SK-N-SH (cell line): ENCODE measurements around the gene OR2T6. TPM values are rescaled to one million over a fixed set of nuclear protein-coding genes. Genes with fewer than 3 reads are reported as not detected.
"Not testable (repeated sequence)": the region's sequence is repeated elsewhere in the genome, so short reads cannot be mapped to it uniquely, and the experiment has no call there.

Source experiments
- CTCF ChIA-PET: fragments of 300-600, 350-600 bp; formaldehyde crosslinking; extraction: SDS; loops from one replicate; lab custom pipeline; 2021; lab: Yijun Ruan, JAX
- POLR2A ChIA-PET: fragments of 350-600 bp; sonication (Branson Sonifier 250); formaldehyde crosslinking; extraction: SDS; loops from one replicate; lab custom pipeline; 2020; ENCODE audit warnings: antibody characterized with exemption, inconsistent platforms; lab: Yijun Ruan, JAX
- DNase-seq: peaks from one replicate; pipeline ENCODE4 v3.0.0; 2012
- H2AFZ ChIP-seq: fragments of 200-600 bp; sonication (generic); 2 replicates; pipeline ENCODE4 v1.8.1; 2016; ENCODE audit warnings: antibody characterized with exemption, mild to moderate bottlenecking, low read depth
- H3F3A ChIP-seq: fragments of 200-600 bp; sonication (generic); replicated peaks from 2 replicates; pipeline ENCODE3; 2016; ENCODE audit warnings: antibody characterized with exemption, mild to moderate bottlenecking; ENCODE audit not compliant: insufficient read depth
- H3K27ac ChIP-seq, 2 experiments: fragments of 200-500 bp in 1 of 2; fragments of 200-600 bp in 1 of 2; sonication (Bioruptor generic) in 1 of 2; sonication (generic), shearing (Covaris generic) in 1 of 2; 2 replicates each; pipeline versions ENCODE4 v1.5.1 to v1.6.1; 2014 to 2016; ENCODE audit warnings: low read depth in 2 of 2, inconsistent platforms in 1 of 2, low read length in 1 of 2, mild to moderate bottlenecking in 1 of 2, mixed read lengths in 1 of 2
- H3K27me3 ChIP-seq: fragments of 200-600 bp; sonication (generic), shearing (Covaris generic); 2 replicates; pipeline ENCODE4 v1.6.1; 2016; ENCODE audit warnings: mixed run types; ENCODE audit not compliant: insufficient read depth
- H3K36me3 ChIP-seq, 2 experiments: fragments of 200-500 bp in 1 of 2; fragments of 200-600 bp in 1 of 2; sonication (Bioruptor generic) in 1 of 2; sonication (generic) in 1 of 2; replicated peaks in 1 of 2; 2 replicates each; pipeline versions ENCODE3 to v1.5.1; 2014 to 2016; ENCODE audit warnings: low read length in 1 of 2, mild to moderate bottlenecking in 1 of 2; ENCODE audit not compliant: insufficient read depth in 2 of 2, control insufficient read depth in 1 of 2
- H3K4me1 ChIP-seq, 2 experiments: fragments of 200-500 bp in 1 of 2; fragments of 200-600 bp in 1 of 2; sonication (Bioruptor generic) in 1 of 2; sonication (generic), shearing (Covaris generic) in 1 of 2; 2 replicates each; pipeline versions ENCODE4 v1.5.1 to v1.6.1; 2014 to 2016; ENCODE audit warnings: low read depth in 1 of 2, low read length in 1 of 2, mixed run types in 1 of 2; ENCODE audit not compliant: insufficient read depth in 2 of 2, control insufficient read depth in 1 of 2
- H3K4me2 ChIP-seq: fragments of 200-600 bp; sonication (generic), shearing (Covaris generic); 2 replicates; pipeline ENCODE4 v1.6.1; 2017; ENCODE audit warnings: mixed run types
- H3K4me3 ChIP-seq, 2 experiments: fragments of 200-500 bp in 1 of 2; fragments of 200-600 bp in 1 of 2; sonication (Bioruptor generic) in 1 of 2; sonication (generic), shearing (Covaris generic) in 1 of 2; 2 replicates each; pipeline versions ENCODE4 v1.5.1 to v1.8.1; 2014 to 2016; ENCODE audit warnings: low read depth in 2 of 2, inconsistent platforms in 1 of 2, low read length in 1 of 2, mild to moderate bottlenecking in 1 of 2, mixed read lengths in 1 of 2, moderate library complexity in 1 of 2
- H3K79me2 ChIP-seq: fragments of 200-600 bp; sonication (generic); 2 replicates; pipeline ENCODE4 v1.8.1; 2017; ENCODE audit warnings: mild to moderate bottlenecking; ENCODE audit not compliant: insufficient read depth
- H3K9ac ChIP-seq: fragments of 200-600 bp; sonication (generic); 2 replicates; pipeline ENCODE4 v1.6.1; 2017; ENCODE audit warnings: mixed run types
- H3K9me2 ChIP-seq: fragments of 200-600 bp; sonication (generic); 2 replicates; pipeline ENCODE4 v1.6.1; 2017; ENCODE audit warnings: mixed run types
- H3K9me3 ChIP-seq: fragments of 200-600 bp; sonication (generic); 2 replicates; pipeline ENCODE4 v1.6.1; 2017; ENCODE audit warnings: mixed run types, mild to moderate bottlenecking, moderate library complexity
- H4K20me1 ChIP-seq: fragments of 200-600 bp; sonication (generic); 2 replicates; pipeline ENCODE4 v1.6.1; 2017; ENCODE audit warnings: mild to moderate bottlenecking, mixed run types; ENCODE audit not compliant: insufficient read depth
- EP300 ChIP-seq, 2 experiments: IDR thresholded peaks; 2 replicates each; pipeline versions ENCODE4 v1.4.0 to v1.6.1; 2012; ENCODE audit warnings: borderline replicate concordance in 1 of 2, low read depth in 1 of 2, low read length in 1 of 2
- WGBS: methylation state at CpG from one replicate; pipeline ENCODE4 v1.1.6; 2017; ENCODE audit warnings: low lambda C conversion rate; 5-methylcytosine and 5-hydroxymethylcytosine counted together
- polyA plus RNA-seq, 3 experiments: library from polyadenylated mRNA; depleted of rRNA; stranded (reverse); fragments of >200 nt; gene quantifications; 2 replicates each; pipeline ENCODE4 v1.2.3, GENCODE V29; 2012

The OR2T6 gene
- polyA plus RNA-seq, 1 of the 3 experiments (the other 2 are of a cell fraction) = not detected

GRCh38 chr1:248421384-248421783 is 45.8 kb downstream of the OR2T6 start:
- DNase-seq = no peak

GRCh38 chr1:248427526-248428191 is 52.1 kb downstream of the OR2T6 start:
- CTCF ChIA-PET, H2AFZ ChIP-seq, H3K4me1 ChIP-seq, H3K9me3 ChIP-seq, H3K9me2 ChIP-seq, H3K9ac ChIP-seq, H3K4me2 ChIP-seq, DNase-seq, POLR2A ChIA-PET, H3F3A ChIP-seq, H3K4me3 ChIP-seq, H3K79me2 ChIP-seq, H3K36me3 ChIP-seq, H3K27me3 ChIP-seq, H3K27ac ChIP-seq, H4K20me1 ChIP-seq: not testable (repeated sequence)
- 6% methylated on average over 3 of the region's 3 CpGs for WGBS

More at GRCh38 chr1:248421384-248421783, 45.8 kb downstream of the OR2T6 start:
- ChIA-PET CTCF (no interaction called here), POLR2A (no interaction called here)
- Histone ChIP-seq H3K4me3 (no peak overlapping the region), H3K27me3 (no peaks in the 10 kb centered on the region), H4K20me1 (no peaks in the 10 kb centered on the region), H3K4me1 (no peaks in the 10 kb centered on the region), H3F3A (no peaks in the 10 kb centered on the region), H2AFZ (no peak overlapping the region), H3K9ac (no peak overlapping the region), H3K36me3 (no peaks in the 10 kb centered on the region), H3K27ac (no peak overlapping the region), H3K9me3 (0 out of 2 replicates have a peak, but pooled peaks cover 8% of the 10 kb centered on the region), H3K9me2 (no peaks in the 10 kb centered on the region), H3K4me2 (no peak overlapping the region), H3K79me2 (no peaks in the 10 kb centered on the region)
- no peak for TF ChIP-seq EP300 (IDR thresholded peaks at IDR 0.05; ENCODE audit: borderline replicate concordance in 1 of 2, low read depth in 1 of 2, low read length in 1 of 2)
- WGBS = 0% methylated on average over 1 of the region's 1 CpG

- H3F3A ChIP-seq, H3K27ac ChIP-seq, H3K4me1 ChIP-seq, H2AFZ ChIP-seq, H4K20me1 ChIP-seq, H3K4me2 ChIP-seq, H3K9me2 ChIP-seq, H3K4me3 ChIP-seq, H3K9me3 ChIP-seq, H3K27me3 ChIP-seq, CTCF ChIA-PET, H3K36me3 ChIP-seq, H3K79me2 ChIP-seq, POLR2A ChIA-PET, DNase-seq, H3K9ac ChIP-seq: not testable (repeated sequence)
- 1% methylated on average over 3 of the region's 3 CpGs for WGBS
These were observed 52.6 kb downstream of the OR2T6 start for GRCh38 chr1:248428192-248428533.

GRCh38 chr1:248431683-248432082 is 56.1 kb downstream of the OR2T6 start:
- DNase-seq, H2AFZ ChIP-seq, H3K27me3 ChIP-seq, H3K9me3 ChIP-seq, H3K4me2 ChIP-seq, H3K4me1 ChIP-seq, H3K79me2 ChIP-seq, H4K20me1 ChIP-seq, H3K27ac ChIP-seq, CTCF ChIA-PET, H3K9ac ChIP-seq, H3K4me3 ChIP-seq, H3K36me3 ChIP-seq, H3F3A ChIP-seq, H3K9me2 ChIP-seq, POLR2A ChIA-PET: not testable (repeated sequence)
- WGBS = 3% methylated on average over 11 of the region's 11 CpGs

- CTCF ChIA-PET, H3K79me2 ChIP-seq: not testable (repeated sequence)
These were observed 56.7 kb downstream of the OR2T6 start for GRCh38 chr1:248432201-248432600.

GRCh38 chr1:248433811-248434415 is 58.4 kb downstream of the OR2T6 start:
- POLR2A ChIA-PET, CTCF ChIA-PET: not testable (repeated sequence)

More at GRCh38 chr1:248432201-248432600, 56.7 kb downstream of the OR2T6 start:
- H3K4me2 ChIP-seq, POLR2A ChIA-PET, H3K27ac ChIP-seq, H3K36me3 ChIP-seq, H3K27me3 ChIP-seq, H2AFZ ChIP-seq, DNase-seq, H3F3A ChIP-seq, H3K4me3 ChIP-seq, H4K20me1 ChIP-seq, H3K9ac ChIP-seq, H3K9me3 ChIP-seq, H3K9me2 ChIP-seq, H3K4me1 ChIP-seq: not testable (repeated sequence)
- 1% methylated on average over 4 of the region's 4 CpGs for WGBS

More at GRCh38 chr1:248433811-248434415, 58.4 kb downstream of the OR2T6 start:
- not testable (repeated sequence) for H4K20me1 ChIP-seq, H3K79me2 ChIP-seq, H3K27me3 ChIP-seq, H3K9ac ChIP-seq, H3K27ac ChIP-seq, H3K4me3 ChIP-seq, DNase-seq, H3K9me3 ChIP-seq, H3K9me2 ChIP-seq, H3K36me3 ChIP-seq, H3K4me2 ChIP-seq, H3F3A ChIP-seq, H3K4me1 ChIP-seq, H2AFZ ChIP-seq
- 37% methylated on average over 27 of the region's 38 CpGs for WGBS
